Sigmoid colon (tissue), 4 donors: ENCODE data around the gene MOB3A.

ENCODE experiments used
- EP300 ChIP-seq, 4 donors: sonication (generic); formaldehyde crosslinking; IDR thresholded peaks; one replicate each; pipeline ENCODE4 v1.6.1; 2017; ENCODE audit warnings: antibody characterized with exemption in 4 of 4
- POLR2A ChIP-seq, 2 donors: fragments of 450-650 bp; IDR thresholded peaks; one replicate each; pipeline ENCODE4 v1.6.1; 2016; ENCODE audit warnings: antibody characterized with exemption in 2 of 2, mild to moderate bottlenecking in 2 of 2, moderate library complexity in 2 of 2
- POLR2AphosphoS5 ChIP-seq, 4 donors: sonication (generic); formaldehyde crosslinking; IDR thresholded peaks; one replicate each; pipeline ENCODE4 v1.6.1; 2017; ENCODE audit warnings: antibody characterized with exemption in 4 of 4
- TF ChIP-seq, protein P1 (sequence below), 4 experiments: fragments of 450-650 bp in 3 of 4; fragments of 200-600 bp in 1 of 4; IDR thresholded peaks; one replicate each; pipeline ENCODE4 v1.5.1; 2016 to 2019; ENCODE audit warnings: antibody characterized with exemption in 4 of 4, mild to moderate bottlenecking in 3 of 4, moderate library complexity in 2 of 4

- TF ChIP-seq, protein P1, sequence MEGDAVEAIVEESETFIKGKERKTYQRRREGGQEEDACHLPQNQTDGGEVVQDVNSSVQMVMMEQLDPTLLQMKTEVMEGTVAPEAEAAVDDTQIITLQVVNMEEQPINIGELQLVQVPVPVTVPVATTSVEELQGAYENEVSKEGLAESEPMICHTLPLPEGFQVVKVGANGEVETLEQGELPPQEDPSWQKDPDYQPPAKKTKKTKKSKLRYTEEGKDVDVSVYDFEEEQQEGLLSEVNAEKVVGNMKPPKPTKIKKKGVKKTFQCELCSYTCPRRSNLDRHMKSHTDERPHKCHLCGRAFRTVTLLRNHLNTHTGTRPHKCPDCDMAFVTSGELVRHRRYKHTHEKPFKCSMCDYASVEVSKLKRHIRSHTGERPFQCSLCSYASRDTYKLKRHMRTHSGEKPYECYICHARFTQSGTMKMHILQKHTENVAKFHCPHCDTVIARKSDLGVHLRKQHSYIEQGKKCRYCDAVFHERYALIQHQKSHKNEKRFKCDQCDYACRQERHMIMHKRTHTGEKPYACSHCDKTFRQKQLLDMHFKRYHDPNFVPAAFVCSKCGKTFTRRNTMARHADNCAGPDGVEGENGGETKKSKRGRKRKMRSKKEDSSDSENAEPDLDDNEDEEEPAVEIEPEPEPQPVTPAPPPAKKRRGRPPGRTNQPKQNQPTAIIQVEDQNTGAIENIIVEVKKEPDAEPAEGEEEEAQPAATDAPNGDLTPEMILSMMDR (IDR thresholded peaks at IDR 0.05), result no peak
- TF ChIP-seq EP300 (IDR thresholded peaks at IDR 0.05) (no peak), POLR2AphosphoS5 (IDR thresholded peaks at IDR 0.05) (no peak), POLR2A (IDR thresholded peaks at IDR 0.05) (no peak)
Measured at GRCh38 chr19:2077398-2077797, 18.7 kb downstream of the MOB3A start.
